HepG2 (cell line): ENCODE data around the gene R3HDM4. TPM values are rescaled to one million over a fixed set of nuclear protein-coding genes. Genes with fewer than 3 reads are reported as not detected.

Source experiments
- DNMT3B ChIP-seq: conservative IDR thresholded peaks from 2 replicates; pipeline ENCODE4 v1.6.1; 2016; ENCODE audit warnings: missing biosample characterization, control low read depth
- HDAC2 ChIP-seq: sonication (generic); formaldehyde crosslinking; IDR thresholded peaks from 2 replicates; pipeline ENCODE4 v1.4.0; 2020; ENCODE audit warnings: missing genetic modification reagents
- HMG20B ChIP-seq: conservative IDR thresholded peaks from 2 replicates; pipeline ENCODE4 v1.6.1; 2016; ENCODE audit warnings: missing genetic modification reagents, missing compliant biosample characterization
- MIER3 ChIP-seq: IDR thresholded peaks from 2 replicates; pipeline ENCODE4 v1.6.1; 2016; ENCODE audit warnings: missing compliant biosample characterization, borderline replicate concordance
- NR3C1 ChIP-seq: sonication (generic); formaldehyde crosslinking; IDR thresholded peaks from 2 replicates; pipeline ENCODE4 v1.4.0; 2020; ENCODE audit warnings: missing genetic modification reagents
- RAD51 ChIP-seq: fragments of 450-650 bp; IDR thresholded peaks from 2 replicates; pipeline ENCODE4 v1.6.1; 2016; ENCODE audit warnings: borderline replicate concordance
- SUZ12 ChIP-seq: fragments of 150-350 bp; IDR thresholded peaks from 2 replicates; pipeline ENCODE4 v1.6.1; 2014; ENCODE audit warnings: low read depth, low read length
- THRA ChIP-seq: sonication (generic); formaldehyde crosslinking; IDR thresholded peaks from 2 replicates; pipeline ENCODE4 v1.4.0; 2020; ENCODE audit warnings: missing genetic modification reagents, borderline replicate concordance
- ZIK1 ChIP-seq: sonication (generic); formaldehyde crosslinking; IDR thresholded peaks from 2 replicates; pipeline ENCODE4 v1.5.0; 2020; ENCODE audit warnings: mild to moderate bottlenecking, low read depth, missing genetic modification reagents, borderline replicate concordance
- ZNF138 ChIP-seq: sonication (generic); formaldehyde crosslinking; IDR thresholded peaks from 2 replicates; pipeline ENCODE4 v1.5.0; 2020; ENCODE audit warnings: mild to moderate bottlenecking, low read depth, missing genetic modification reagents
- ZNF17 ChIP-seq: sonication (generic); formaldehyde crosslinking; IDR thresholded peaks from 2 replicates; pipeline ENCODE4 v1.5.0; 2020; ENCODE audit warnings: mild to moderate bottlenecking, missing genetic modification reagents
- ZNF24 ChIP-seq: fragments of 450-650 bp; IDR thresholded peaks from 2 replicates; pipeline ENCODE4 v1.6.1; 2017; ENCODE audit warnings: antibody characterized with exemption, mild to moderate bottlenecking
- ZNF274 ChIP-seq: sonication (generic); formaldehyde crosslinking; IDR thresholded peaks from 2 replicates; pipeline ENCODE4 v1.5.1; 2020; ENCODE audit warnings: mild to moderate bottlenecking, missing genetic modification reagents
- ZNF337 ChIP-seq: sonication (generic); formaldehyde crosslinking; IDR thresholded peaks from 2 replicates; pipeline ENCODE4 v1.5.1; 2020; ENCODE audit warnings: missing genetic modification reagents, low read depth, mild to moderate bottlenecking, borderline replicate concordance
- ZNF33B ChIP-seq: sonication (generic); formaldehyde crosslinking; IDR thresholded peaks from 2 replicates; pipeline ENCODE4 v1.5.1; 2020; ENCODE audit warnings: mild to moderate bottlenecking, missing genetic modification reagents
- ZNF44 ChIP-seq: sonication (generic); formaldehyde crosslinking; IDR thresholded peaks from 2 replicates; pipeline ENCODE4 v1.5.1; 2020; ENCODE audit warnings: mild to moderate bottlenecking, missing genetic modification reagents
- ZNF446 ChIP-seq: sonication (generic); formaldehyde crosslinking; IDR thresholded peaks from 2 replicates; pipeline ENCODE4 v1.5.0; 2020; ENCODE audit warnings: mild to moderate bottlenecking, missing genetic modification reagents
- ZNF652 ChIP-seq: IDR thresholded peaks from 2 replicates; pipeline ENCODE4 v1.6.1; 2016; ENCODE audit warnings: low read depth, borderline replicate concordance
- ZNF678 ChIP-seq: sonication (generic); formaldehyde crosslinking; IDR thresholded peaks from 2 replicates; pipeline ENCODE4 v1.4.0; 2020; ENCODE audit warnings: mild to moderate bottlenecking, missing genetic modification reagents
- ZNF7 ChIP-seq: IDR thresholded peaks from 2 replicates; pipeline ENCODE4 v1.6.1; 2016; ENCODE audit warnings: missing biosample characterization, missing genetic modification reagents
- polyA plus RNA-seq, 8 experiments: library from polyadenylated mRNA; depleted of rRNA in 3 of 8; stranded (reverse) in 7 of 8; unstranded in 1 of 8; fragments of >200 nt; fragmentation: Illumina TruSeq in 4 of 8; extraction: Trizol in 4 of 8; gene quantifications; 2 replicates each; pipeline versions ENCODE4 v1.2.1 to v1.2.3, GENCODE V29; 2011 to 2016; ENCODE audit warnings: low read depth in 4 of 8, missing spikeins in 1 of 8, mixed read lengths in 1 of 8; ENCODE audit not compliant: insufficient read depth in 1 of 8
- total RNA-seq, 5 experiments: library from RNA; depleted of rRNA; stranded (reverse); fragments of >200 nt; fragmentation: Illumina TruSeq; extraction: Trizol; gene quantifications; 2 replicates each; pipeline ENCODE4 v1.2.3, GENCODE V29; 2016; ENCODE audit warnings: low read depth in 1 of 5
- TF ChIP-seq, protein P1 (sequence below): IDR thresholded peaks from 2 replicates; pipeline ENCODE4 v1.6.1; 2012; ENCODE audit warnings: inconsistent platforms
- TF ChIP-seq, protein P2 (sequence below): sonication (generic); formaldehyde crosslinking; IDR thresholded peaks from 2 replicates; pipeline ENCODE4 v1.5.0; 2020; ENCODE audit warnings: mild to moderate bottlenecking, missing genetic modification reagents, borderline replicate concordance

The R3HDM4 gene
- total and polyA plus RNA-seq, 2 of the 13 experiments (the other 11 are each of a cell fraction or from before 2014, with no cell fraction given): 26.2 to 26.9 TPM

- TF ChIP-seq ZNF138 (CRISPR knock-in tag) (0 out of 2 replicates have a peak, but pooled peaks have one; percentile 44), ZNF24 (no peak), HDAC2 (peak; percentile 59), ZNF7 (CRISPR knock-in tag) (no peak), MIER3 (CRISPR knock-in tag) (no peak), ZNF337 (CRISPR knock-in tag) (no peak), ZNF274 (CRISPR knock-in tag) (no peak), ZNF678 (CRISPR knock-in tag) (no peak), ZNF44 (CRISPR knock-in tag) (no peak), ZIK1 (CRISPR knock-in tag) (no peak), RAD51 (no peak), DNMT3B (no peak), ZNF446 (CRISPR knock-in tag) (no peak), SUZ12 (no peak), ZNF17 (CRISPR knock-in tag) (peak; percentile 87; the same call in 1 of the 2 replicates), NR3C1 (no peak), ZNF33B (CRISPR knock-in tag) (no peak), ZNF652 (CRISPR knock-in tag) (no peak), THRA (peak; percentile 41; the same call in 1 of the 2 replicates), HMG20B (CRISPR knock-in tag) (0 out of 2 replicates have a peak, but pooled peaks have one; percentile 48)
- TF ChIP-seq, protein P1, sequence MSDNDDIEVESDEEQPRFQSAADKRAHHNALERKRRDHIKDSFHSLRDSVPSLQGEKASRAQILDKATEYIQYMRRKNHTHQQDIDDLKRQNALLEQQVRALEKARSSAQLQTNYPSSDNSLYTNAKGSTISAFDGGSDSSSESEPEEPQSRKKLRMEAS: peak; percentile 80
- TF ChIP-seq, protein P2, sequence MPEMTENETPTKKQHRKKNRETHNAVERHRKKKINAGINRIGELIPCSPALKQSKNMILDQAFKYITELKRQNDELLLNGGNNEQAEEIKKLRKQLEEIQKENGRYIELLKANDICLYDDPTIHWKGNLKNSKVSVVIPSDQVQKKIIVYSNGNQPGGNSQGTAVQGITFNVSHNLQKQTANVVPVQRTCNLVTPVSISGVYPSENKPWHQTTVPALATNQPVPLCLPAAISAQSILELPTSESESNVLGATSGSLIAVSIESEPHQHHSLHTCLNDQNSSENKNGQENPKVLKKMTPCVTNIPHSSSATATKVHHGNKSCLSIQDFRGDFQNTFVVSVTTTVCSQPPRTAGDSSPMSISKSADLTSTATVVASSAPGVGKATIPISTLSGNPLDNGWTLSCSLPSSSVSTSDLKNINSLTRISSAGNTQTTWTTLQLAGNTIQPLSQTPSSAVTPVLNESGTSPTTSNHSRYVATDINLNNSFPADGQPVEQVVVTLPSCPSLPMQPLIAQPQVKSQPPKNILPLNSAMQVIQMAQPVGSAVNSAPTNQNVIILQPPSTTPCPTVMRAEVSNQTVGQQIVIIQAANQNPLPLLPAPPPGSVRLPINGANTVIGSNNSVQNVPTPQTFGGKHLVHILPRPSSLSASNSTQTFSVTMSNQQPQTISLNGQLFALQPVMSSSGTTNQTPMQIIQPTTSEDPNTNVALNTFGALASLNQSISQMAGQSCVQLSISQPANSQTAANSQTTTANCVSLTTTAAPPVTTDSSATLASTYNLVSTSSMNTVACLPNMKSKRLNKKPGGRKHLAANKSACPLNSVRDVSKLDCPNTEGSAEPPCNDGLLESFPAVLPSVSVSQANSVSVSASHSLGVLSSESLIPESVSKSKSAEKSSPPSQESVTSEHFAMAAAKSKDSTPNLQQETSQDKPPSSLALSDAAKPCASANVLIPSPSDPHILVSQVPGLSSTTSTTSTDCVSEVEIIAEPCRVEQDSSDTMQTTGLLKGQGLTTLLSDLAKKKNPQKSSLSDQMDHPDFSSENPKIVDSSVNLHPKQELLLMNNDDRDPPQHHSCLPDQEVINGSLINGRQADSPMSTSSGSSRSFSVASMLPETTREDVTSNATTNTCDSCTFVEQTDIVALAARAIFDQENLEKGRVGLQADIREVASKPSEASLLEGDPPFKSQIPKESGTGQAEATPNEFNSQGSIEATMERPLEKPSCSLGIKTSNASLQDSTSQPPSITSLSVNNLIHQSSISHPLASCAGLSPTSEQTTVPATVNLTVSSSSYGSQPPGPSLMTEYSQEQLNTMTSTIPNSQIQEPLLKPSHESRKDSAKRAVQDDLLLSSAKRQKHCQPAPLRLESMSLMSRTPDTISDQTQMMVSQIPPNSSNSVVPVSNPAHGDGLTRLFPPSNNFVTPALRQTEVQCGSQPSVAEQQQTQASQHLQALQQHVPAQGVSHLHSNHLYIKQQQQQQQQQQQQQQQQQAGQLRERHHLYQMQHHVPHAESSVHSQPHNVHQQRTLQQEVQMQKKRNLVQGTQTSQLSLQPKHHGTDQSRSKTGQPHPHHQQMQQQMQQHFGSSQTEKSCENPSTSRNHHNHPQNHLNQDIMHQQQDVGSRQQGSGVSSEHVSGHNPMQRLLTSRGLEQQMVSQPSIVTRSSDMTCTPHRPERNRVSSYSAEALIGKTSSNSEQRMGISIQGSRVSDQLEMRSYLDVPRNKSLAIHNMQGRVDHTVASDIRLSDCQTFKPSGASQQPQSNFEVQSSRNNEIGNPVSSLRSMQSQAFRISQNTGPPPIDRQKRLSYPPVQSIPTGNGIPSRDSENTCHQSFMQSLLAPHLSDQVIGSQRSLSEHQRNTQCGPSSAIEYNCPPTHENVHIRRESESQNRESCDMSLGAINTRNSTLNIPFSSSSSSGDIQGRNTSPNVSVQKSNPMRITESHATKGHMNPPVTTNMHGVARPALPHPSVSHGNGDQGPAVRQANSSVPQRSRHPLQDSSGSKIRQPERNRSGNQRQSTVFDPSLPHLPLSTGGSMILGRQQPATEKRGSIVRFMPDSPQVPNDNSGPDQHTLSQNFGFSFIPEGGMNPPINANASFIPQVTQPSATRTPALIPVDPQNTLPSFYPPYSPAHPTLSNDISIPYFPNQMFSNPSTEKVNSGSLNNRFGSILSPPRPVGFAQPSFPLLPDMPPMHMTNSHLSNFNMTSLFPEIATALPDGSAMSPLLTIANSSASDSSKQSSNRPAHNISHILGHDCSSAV (CRISPR knock-in tag): no peak
Observed at GRCh38 chr19:917323-918151, 4.5 kb upstream of the R3HDM4 start, which contains the start of gene KISS1R (continued).
